ENCODE measurements around the gene FIS1. TPM values are rescaled to one million over a fixed set of nuclear protein-coding genes. Genes with fewer than 3 reads are reported as not detected.
"Not testable (repeated sequence)": the region's sequence is repeated elsewhere in the genome, so short reads cannot be mapped to it uniquely, and the experiment has no call there.

Gene FIS1
- total RNA-seq, 1 experiment from 2014 or later: 115 TPM

- no peak for DNase-seq (ENCODE audit: low spot score)
These were observed 13.4 kb upstream of the FIS1 start for GRCh38 chr7:101258243-101258731.

- DNase-seq (ENCODE audit: low spot score): no peak
These were observed 10.9 kb upstream of the FIS1 start for GRCh38 chr7:101255796-101256195.

- DNase-seq (ENCODE audit: low spot score): not testable (repeated sequence)
These were observed 8.3 kb upstream of the FIS1 start for GRCh38 chr7:101253199-101253598.

- peak; percentile 97 for DNase-seq (ENCODE audit: low spot score)
These were observed 7.2 kb upstream of the FIS1 start for GRCh38 chr7:101251871-101252659.

GRCh38 chr7:101250324-101250723, 5.4 kb upstream of the FIS1 start:
- DNase-seq (ENCODE audit: low spot score): no peak

GRCh38 chr7:101248276-101248675, 3.4 kb upstream of the FIS1 start:
- DNase-seq (ENCODE audit: low spot score): no peak

GRCh38 chr7:101245147-101245668, 327 bp upstream of the FIS1 start:
- DNase-seq (ENCODE audit: low spot score): no peak

GRCh38 chr7:101243646-101244374, 1.1 kb downstream of the FIS1 start:
- DNase-seq (ENCODE audit: low spot score): no peak

GRCh38 chr7:101241443-101242349, 3.2 kb downstream of the FIS1 start:
- DNase-seq (ENCODE audit: low spot score): no peak

- DNase-seq (ENCODE audit: low spot score): no peak
These were observed 3.9 kb downstream of the FIS1 start for GRCh38 chr7:101241015-101241363.

GRCh38 chr7:101240226-101241014, 4.5 kb downstream of the FIS1 start:
- DNase-seq (ENCODE audit: low spot score): no peak

GRCh38 chr7:101239951-101240220, 5.0 kb downstream of the FIS1 start:
- DNase-seq (ENCODE audit: low spot score): no peak

GRCh38 chr7:101239191-101239950, 5.5 kb downstream of the FIS1 start:
- DNase-seq (ENCODE audit: low spot score): no peak

- DNase-seq (ENCODE audit: low spot score): no peak
These were observed 6.4 kb downstream of the FIS1 start for GRCh38 chr7:101238226-101239182.

- no peak for DNase-seq (ENCODE audit: low spot score)
These were observed 7.4 kb downstream of the FIS1 start, which contains the start of gene CLDN15 for GRCh38 chr7:101237206-101238067. CLDN15 (minus strand) TSS chr7:101237802; CDS start chr7:101237581, 221 bp downstream.

- DNase-seq (ENCODE audit: low spot score): no peak
These were observed 8.5 kb downstream of the FIS1 start for GRCh38 chr7:101236292-101236835.

GRCh38 chr7:101235522-101235921, 9.4 kb downstream of the FIS1 start:
- no peak for DNase-seq (ENCODE audit: low spot score)

GRCh38 chr7:101235050-101235449, 9.8 kb downstream of the FIS1 start:
- DNase-seq (ENCODE audit: low spot score): no peak
